Neuronal stem cell (in vitro differentiated cells): ENCODE results near the gene BBOX1.

ENCODE experiments used
- DNase-seq: peaks from one replicate; pipeline ENCODE4 v3.0.0-alpha.2; 2013; ENCODE audit warnings: low spot score
- H2AFZ ChIP-seq: one replicate; pipeline ENCODE4 v1.6.1; 2013; ENCODE audit warnings: mild to moderate bottlenecking, low read length, inconsistent platforms
- H2AK5ac ChIP-seq: 2 replicates; pipeline ENCODE4 v1.6.1; 2013; ENCODE audit warnings: low read depth, mild to moderate bottlenecking, inconsistent platforms, low read length, moderate library complexity, mixed read lengths
- H2BK120ac ChIP-seq: 2 replicates; pipeline ENCODE4 v1.6.1; 2013; ENCODE audit warnings: low read depth, mild to moderate bottlenecking, inconsistent platforms, low read length, moderate library complexity, mixed read lengths
- H2BK12ac ChIP-seq: one replicate; pipeline ENCODE4 v1.6.1; 2013; ENCODE audit warnings: low read length, inconsistent platforms
- H2BK15ac ChIP-seq: 2 replicates; pipeline ENCODE4 v1.6.1; 2013; ENCODE audit warnings: mild to moderate bottlenecking, low read length, inconsistent platforms, mixed read lengths
- H2BK5ac ChIP-seq: one replicate; pipeline ENCODE4 v1.6.1; 2013; ENCODE audit warnings: inconsistent platforms, mild to moderate bottlenecking, low read length, moderate library complexity
- H3K14ac ChIP-seq: one replicate; pipeline ENCODE4 v1.6.1; 2013; ENCODE audit warnings: low read length, inconsistent platforms
- H3K18ac ChIP-seq: 2 replicates; pipeline ENCODE4 v1.6.1; 2013; ENCODE audit warnings: low read length, inconsistent platforms
- H3K23ac ChIP-seq: 2 replicates; pipeline ENCODE4 v1.6.1; 2013; ENCODE audit warnings: low read depth, mild to moderate bottlenecking, mixed read lengths, low read length, inconsistent platforms; ENCODE audit not compliant: poor library complexity
- H3K27ac ChIP-seq: replicated peaks from 3 replicates; pipeline ENCODE4 v1.5.1; 2013; ENCODE audit warnings: low read length, inconsistent platforms
- H3K27me3 ChIP-seq, 3 experiments: 2 replicates each; pipeline ENCODE4 v1.6.1; 2013; ENCODE audit warnings: low read length in 3 of 3, mild to moderate bottlenecking in 2 of 3, inconsistent platforms in 1 of 3, low read depth in 1 of 3, mixed read lengths in 1 of 3, moderate library complexity in 1 of 3; ENCODE audit not compliant: control insufficient read depth in 3 of 3, insufficient read depth in 3 of 3
- H3K36me3 ChIP-seq, 2 donors: replicated peaks in 1 of 2; 2 replicates each; pipeline ENCODE4 v1.6.1; 2013; ENCODE audit warnings: low read length in 2 of 2; ENCODE audit not compliant: control insufficient read depth in 2 of 2, insufficient read depth in 2 of 2
- H3K4ac ChIP-seq: 2 replicates; pipeline ENCODE4 v1.6.1; 2013; ENCODE audit warnings: inconsistent platforms, mild to moderate bottlenecking, low read length, moderate library complexity
- H3K4me1 ChIP-seq, 2 donors: 1 replicate in 1 of 2; 2 replicates in 1 of 2; pipeline ENCODE4 v1.6.1; 2013; ENCODE audit warnings: low read length in 2 of 2, low read depth in 1 of 2; ENCODE audit not compliant: control insufficient read depth in 2 of 2, insufficient read depth in 1 of 2
- H3K4me2 ChIP-seq: one replicate; pipeline ENCODE4 v1.6.1; 2013; ENCODE audit warnings: mild to moderate bottlenecking, low read length, inconsistent platforms; ENCODE audit not compliant: insufficient read depth, poor library complexity, severe bottlenecking
- H3K4me3 ChIP-seq, 2 donors: 2 replicates each; pipeline ENCODE4 v1.5.1; 2013; ENCODE audit warnings: low read length in 2 of 2, mild to moderate bottlenecking in 2 of 2, inconsistent platforms in 1 of 2, moderate library complexity in 1 of 2
- H3K79me1 ChIP-seq: one replicate; pipeline ENCODE4 v1.6.1; 2013; ENCODE audit warnings: low read depth, mild to moderate bottlenecking, inconsistent platforms, low read length, moderate library complexity
- H3K9ac ChIP-seq: one replicate; pipeline ENCODE4 v1.6.1; 2013; ENCODE audit warnings: mild to moderate bottlenecking, low read depth, low read length, inconsistent platforms; ENCODE audit not compliant: poor library complexity
- H3K9me3 ChIP-seq, 2 donors: replicated peaks in 1 of 2; 2 replicates each; pipeline versions ENCODE3 to v1.6.1; 2013; ENCODE audit warnings: low read length in 2 of 2, mild to moderate bottlenecking in 2 of 2, inconsistent platforms in 1 of 2, low read depth in 1 of 2, mixed read lengths in 1 of 2, moderate library complexity in 1 of 2; ENCODE audit not compliant: control insufficient read depth in 2 of 2, insufficient read depth in 1 of 2
- H4K8ac ChIP-seq: one replicate; pipeline ENCODE4 v1.6.1; 2013; ENCODE audit warnings: low read depth, mild to moderate bottlenecking, inconsistent platforms, low read length, moderate library complexity
- H4K91ac ChIP-seq: one replicate; pipeline ENCODE4 v1.6.1; 2013; ENCODE audit warnings: low read length, low read depth, mild to moderate bottlenecking, inconsistent platforms; ENCODE audit not compliant: poor library complexity
- WGBS, 2 donors: extraction: QIAGEN DNeasy Blood & Tissue Kit; methylation state at CpG; one replicate each; pipeline ENCODE4 v1.1.7; 2013; ENCODE audit warnings: missing lambda C conversion rate in 2 of 2, mixed read lengths in 1 of 2; ENCODE audit not compliant: insufficient read length in 2 of 2, insufficient replicate concordance in 1 of 2; ENCODE audit errors: extremely low coverage in 2 of 2; 5-methylcytosine and 5-hydroxymethylcytosine counted together

Gene BBOX1

GRCh38 chr11:27161071-27161470, 120.5 kb downstream of the BBOX1 start:
- Histone ChIP-seq H2AK5ac (no peak overlapping the region), H3K23ac (no peak overlapping the region), H2BK15ac (no peak overlapping the region), H2AFZ (no peak overlapping the region), H3K4me2 (no peak overlapping the region), H3K9ac (no peak overlapping the region), H3K27ac (no peak overlapping the region), H3K18ac (no peak overlapping the region), H2BK5ac (no peak overlapping the region), H2BK120ac (no peak overlapping the region), H4K91ac (no peak overlapping the region), H3K79me1 (no peaks in the 10 kb centered on the region), H3K4me1 (no peaks in the 10 kb centered on the region), H3K27me3 (no peaks in the 10 kb centered on the region), H3K36me3 (no peaks in the 10 kb centered on the region), H4K8ac (no peak overlapping the region), H2BK12ac (no peak overlapping the region), H3K9me3 (no peaks in the 10 kb centered on the region), H3K4me3 (no peak overlapping the region), H3K14ac (no peak overlapping the region), H3K4ac (no peak overlapping the region)
- no peak for DNase-seq
- WGBS, 2 donors, result no CpG with 5 or more reads among the region's 2 CpGs

DNA sequence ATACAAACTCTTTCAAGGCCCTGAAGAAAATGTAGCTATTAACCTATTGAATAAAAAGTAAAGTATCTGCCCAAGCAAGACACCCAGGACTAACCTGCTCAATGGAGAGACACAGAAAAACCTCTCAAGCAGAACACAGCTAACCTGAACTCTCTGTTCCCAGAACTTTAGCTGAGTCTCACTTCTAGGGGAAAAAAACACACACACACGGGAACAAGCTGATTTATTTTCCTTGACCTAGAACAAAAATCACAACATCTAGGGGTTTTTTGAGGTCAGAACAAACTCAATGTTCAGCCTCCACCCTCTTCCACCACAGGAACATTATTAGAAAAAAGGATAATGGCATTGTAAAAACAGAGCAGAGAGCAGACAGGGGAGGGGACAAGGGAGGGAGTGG, 121.6 kb downstream of the BBOX1 start:
- no CpG with 5 or more reads among the region's 1 CpG for WGBS, 2 donors
- no peak for DNase-seq

DNA sequence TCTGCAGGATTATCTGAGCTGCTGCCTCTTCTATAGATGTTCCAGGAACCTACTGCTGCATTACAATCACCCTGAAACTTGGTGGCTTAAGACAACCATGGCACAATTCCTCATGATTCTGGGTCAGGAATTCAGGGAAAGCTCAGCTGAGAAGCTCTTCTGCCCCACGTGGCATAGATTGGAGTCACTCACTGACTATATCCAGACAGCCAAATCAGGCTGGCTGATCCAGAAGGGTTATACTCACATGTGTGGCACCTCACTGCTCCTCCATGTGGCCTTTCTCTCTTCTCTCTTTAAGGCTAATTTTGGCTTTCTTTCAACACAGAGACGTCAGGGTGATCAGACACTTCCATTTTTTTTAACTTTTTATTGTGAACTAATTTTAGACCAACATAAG, 125.5 kb downstream of the BBOX1 start:
- no peak overlapping the region for H2BK12ac ChIP-seq
- no peak overlapping the region for H3K9ac ChIP-seq
- H2AFZ ChIP-seq, result no peak overlapping the region
- no peak overlapping the region for H2BK15ac ChIP-seq
- no peak overlapping the region for H3K18ac ChIP-seq
- H3K4me3 ChIP-seq, result no peak overlapping the region
- H4K8ac ChIP-seq, result no peak overlapping the region
- H2BK120ac ChIP-seq, result no peak overlapping the region
- H3K36me3 ChIP-seq, result no peaks in the 10 kb centered on the region
- no peak overlapping the region for H3K14ac ChIP-seq
- no peak overlapping the region for H3K4ac ChIP-seq
- H3K27ac ChIP-seq, result no peak overlapping the region
- no peak overlapping the region for H3K23ac ChIP-seq
- no peak overlapping the region for H3K4me2 ChIP-seq
- no CpG with 5 or more reads among the region's 2 CpGs for WGBS, 2 donors
- H3K4me1 ChIP-seq, result no peaks in the 10 kb centered on the region
- no peaks in the 10 kb centered on the region for H3K79me1 ChIP-seq
- no peak overlapping the region for H4K91ac ChIP-seq
- no peaks in the 10 kb centered on the region for H3K27me3 ChIP-seq
- H2BK5ac ChIP-seq, result no peak overlapping the region
- no peak overlapping the region for H2AK5ac ChIP-seq
- no peak for DNase-seq
- no peaks in the 10 kb centered on the region for H3K9me3 ChIP-seq

More for the DNA sequence above, 121.6 kb downstream of the BBOX1 start:
- Histone ChIP-seq H2AFZ (no peak overlapping the region), H3K14ac (no peak overlapping the region), H3K27me3 (no peaks in the 10 kb centered on the region), H2BK15ac (no peak overlapping the region), H3K18ac (no peak overlapping the region), H3K4me1 (no peaks in the 10 kb centered on the region), H2BK12ac (no peak overlapping the region), H2BK5ac (no peak overlapping the region), H3K27ac (no peak overlapping the region), H3K4ac (no peak overlapping the region), H3K4me2 (no peak overlapping the region), H3K9me3 (no peaks in the 10 kb centered on the region), H3K4me3 (no peak overlapping the region), H4K8ac (no peak overlapping the region), H3K79me1 (no peaks in the 10 kb centered on the region), H4K91ac (no peak overlapping the region), H3K36me3 (no peaks in the 10 kb centered on the region), H3K23ac (no peak overlapping the region), H2BK120ac (no peak overlapping the region), H2AK5ac (no peak overlapping the region), H3K9ac (no peak overlapping the region)

- peaks cover 0 to 6% (median 0%) of the 10 kb centered on the region in 3 experiments for H3K27me3 ChIP-seq
- H3K23ac ChIP-seq, result no peak overlapping the region
- DNase-seq, result no peak
- no peaks in the 10 kb centered on the region for H3K79me1 ChIP-seq
- H3K4ac ChIP-seq, result no peak overlapping the region
- no peak overlapping the region for H2BK120ac ChIP-seq
- H2AK5ac ChIP-seq, result no peak overlapping the region
- H3K4me3 ChIP-seq, result no peak overlapping the region
- H2BK15ac ChIP-seq, result no peak overlapping the region
- no peak overlapping the region for H3K27ac ChIP-seq
- no peak overlapping the region for H3K9ac ChIP-seq
- no peak overlapping the region for H3K14ac ChIP-seq
- no peak overlapping the region for H3K18ac ChIP-seq
- H3K36me3 ChIP-seq, result no peaks in the 10 kb centered on the region
- no CpG with 5 or more reads among the region's 4 CpGs for WGBS, 2 donors
- H4K91ac ChIP-seq, result no peak overlapping the region
- H2AFZ ChIP-seq, result no peak overlapping the region
- no peak overlapping the region for H2BK5ac ChIP-seq
- H3K4me2 ChIP-seq, result no peak overlapping the region
- no peaks in the 10 kb centered on the region for H3K4me1 ChIP-seq
- no peak overlapping the region for H2BK12ac ChIP-seq
- H3K9me3 ChIP-seq, result no peaks in the 10 kb centered on the region
- no peak overlapping the region for H4K8ac ChIP-seq
These were observed 130.9 kb downstream of the BBOX1 start for GRCh38 chr11:27171376-27171958.
